Subcutaneous abdominal adipose tissue (tissue), 5 donors: Measurements from ENCODE around the gene SVIL.
A peak's percentile ranks its signal among the peaks of the same experiment; 100 is the strongest.

Experiments
- H3K27ac ChIP-seq: one replicate; pipeline ENCODE4 v1.7.0; 2013; ENCODE audit warnings: low read depth, mild to moderate bottlenecking, inconsistent platforms, low read length, moderate library complexity
- H3K27me3 ChIP-seq, 5 donors: one replicate each; pipeline ENCODE4 v1.7.0; 2013; ENCODE audit warnings: low read length in 5 of 5, inconsistent platforms in 1 of 5; ENCODE audit not compliant: control insufficient read depth in 5 of 5, insufficient read depth in 4 of 5
- H3K36me3 ChIP-seq, 5 donors: one replicate each; pipeline ENCODE4 v1.7.0; 2013; ENCODE audit warnings: low read length in 5 of 5; ENCODE audit not compliant: control insufficient read depth in 5 of 5, insufficient read depth in 5 of 5
- H3K4me1 ChIP-seq, 5 donors: one replicate each; pipeline ENCODE4 v1.7.0; 2013; ENCODE audit warnings: low read length in 5 of 5, mild to moderate bottlenecking in 3 of 5, moderate library complexity in 1 of 5; ENCODE audit not compliant: control insufficient read depth in 5 of 5, insufficient read depth in 5 of 5
- H3K4me3 ChIP-seq, 5 donors: one replicate each; pipeline ENCODE4 v1.7.0; 2013; ENCODE audit warnings: low read length in 5 of 5, low read depth in 1 of 5
- H3K9ac ChIP-seq, 5 donors: one replicate each; pipeline ENCODE4 v1.7.0; 2013; ENCODE audit warnings: low read length in 5 of 5, mild to moderate bottlenecking in 4 of 5, moderate library complexity in 3 of 5
- H3K9me3 ChIP-seq, 5 donors: one replicate each; pipeline ENCODE4 v1.7.0; 2013; ENCODE audit warnings: low read length in 5 of 5; ENCODE audit not compliant: control insufficient read depth in 5 of 5
- donor health status: healthy.
- donor health status: healthy.
- donor health status: healthy.
- donor health status: healthy.
- donor health status: healthy.

The SVIL gene

DNA sequence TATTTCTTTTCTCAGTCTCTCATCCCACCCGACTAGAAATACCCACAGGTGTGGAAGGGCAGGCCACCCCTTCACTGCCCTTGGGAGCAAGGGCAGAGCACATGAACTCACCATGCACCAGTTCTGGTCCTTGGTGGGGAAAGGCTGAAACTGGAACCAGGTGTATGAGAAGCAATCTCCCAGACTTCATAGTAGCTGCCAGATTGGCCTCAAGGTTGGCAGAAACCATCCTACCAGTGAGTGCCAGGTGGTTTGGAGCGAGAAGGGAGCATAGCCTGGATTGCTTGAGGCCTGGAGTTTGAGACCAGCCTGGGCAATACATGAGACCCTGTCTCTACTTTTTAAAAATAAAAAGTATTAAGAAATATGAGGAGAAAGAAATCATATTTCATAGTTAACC, 207.1 kb downstream of the SVIL start:
- H3K36me3 ChIP-seq, result peaks cover 12 to 21% (median 16%) of the 10 kb centered on the region in 5 donors
- no peaks in the 10 kb centered on the region for H3K9me3 ChIP-seq
- no peak overlapping the region for H3K9ac ChIP-seq
- peaks cover 0 to under 1% (median 0%) of the 10 kb centered on the region in 5 donors for H3K4me1 ChIP-seq
- no peak overlapping the region for H3K27ac ChIP-seq
- H3K4me3 ChIP-seq, result no peak overlapping the region
- H3K27me3 ChIP-seq, result no peaks in the 10 kb centered on the region

DNA sequence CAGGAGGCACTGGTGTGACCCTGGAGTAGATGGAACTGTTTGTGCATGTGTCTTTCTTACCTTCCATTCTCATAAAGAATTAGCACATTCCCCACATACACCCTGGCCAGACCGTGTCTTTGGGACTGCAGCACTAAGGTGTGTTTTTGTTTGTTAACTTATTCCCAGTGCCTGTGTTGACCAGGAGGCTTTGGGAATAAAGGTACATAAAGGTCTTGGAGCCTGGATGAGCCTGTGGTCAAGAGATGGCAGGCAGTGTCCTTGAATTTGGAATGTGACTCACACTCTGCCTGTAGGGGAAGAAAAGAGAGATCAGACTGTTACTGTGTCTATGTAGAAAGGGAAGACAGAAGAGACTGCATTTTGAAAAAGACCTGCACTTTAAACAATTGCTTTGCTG, 208.4 kb downstream of the SVIL start:
- Histone ChIP-seq H3K4me3 (no peak overlapping the region), H3K9ac (no peak overlapping the region), H3K4me1 (peaks cover 0 to 4% (median 0%) of the 10 kb centered on the region in 5 donors), H3K36me3 (peaks cover 19 to 32% (median 23%) of the 10 kb centered on the region in 5 donors), H3K27me3 (no peaks in the 10 kb centered on the region), H3K9me3 (no peaks in the 10 kb centered on the region), H3K27ac (no peak overlapping the region)

DNA sequence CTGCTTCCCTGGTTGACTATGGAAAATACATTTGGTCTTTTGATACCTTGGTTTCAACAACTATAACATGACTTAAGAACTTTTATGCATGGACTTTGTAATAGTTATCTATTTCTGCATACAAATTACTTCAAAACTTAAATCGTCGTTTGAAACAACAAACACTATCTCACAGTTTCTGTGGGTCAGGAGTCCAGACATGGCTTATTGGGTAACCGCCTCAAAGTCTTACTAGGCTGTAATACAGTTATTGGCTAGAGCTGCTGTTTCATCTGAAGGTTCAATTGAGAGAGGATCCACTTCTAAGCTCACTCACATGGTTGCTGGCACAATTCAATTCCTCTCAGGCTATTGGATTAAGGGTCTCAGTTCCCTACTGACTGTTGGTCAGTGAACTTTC, 210.8 kb downstream of the SVIL start:
- Histone ChIP-seq H3K27ac (no peak overlapping the region), H3K27me3 (no peaks in the 10 kb centered on the region), H3K4me3 (no peak overlapping the region), H3K4me1 (peaks cover 0 to 4% (median 0%) of the 10 kb centered on the region in 5 donors), H3K9me3 (no peaks in the 10 kb centered on the region), H3K9ac (no peak overlapping the region), H3K36me3 (peaks cover 20 to 46% (median 33%) of the 10 kb centered on the region in 5 donors)

DNA sequence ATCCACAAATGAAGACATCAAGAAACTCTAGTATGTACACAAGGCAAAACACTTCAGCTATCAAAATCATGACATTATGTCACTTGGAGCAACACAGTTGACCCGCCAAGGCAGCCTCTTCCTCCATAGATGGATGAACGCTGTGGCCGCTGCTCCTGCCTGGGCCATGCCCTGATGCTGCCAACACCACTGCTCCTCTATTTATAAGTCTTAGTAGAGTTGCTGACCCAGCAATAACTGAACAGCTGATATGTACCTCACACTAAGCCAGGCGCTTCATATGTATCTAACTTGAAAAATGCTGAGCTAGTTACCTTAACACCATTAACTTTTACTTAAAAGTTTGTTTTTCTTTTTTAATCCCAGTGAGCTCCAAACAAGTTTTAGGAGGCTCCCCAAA, 214.0 kb downstream of the SVIL start:
- Histone ChIP-seq H3K27ac (no peak overlapping the region), H3K4me3 (no peak overlapping the region), H3K9ac (no peak overlapping the region), H3K4me1 (peaks cover 0 to 4% (median 0%) of the 10 kb centered on the region in 5 donors), H3K36me3 (peaks cover 17 to 51% (median 28%) of the 10 kb centered on the region in 5 donors), H3K9me3 (no peaks in the 10 kb centered on the region), H3K27me3 (no peaks in the 10 kb centered on the region)

DNA sequence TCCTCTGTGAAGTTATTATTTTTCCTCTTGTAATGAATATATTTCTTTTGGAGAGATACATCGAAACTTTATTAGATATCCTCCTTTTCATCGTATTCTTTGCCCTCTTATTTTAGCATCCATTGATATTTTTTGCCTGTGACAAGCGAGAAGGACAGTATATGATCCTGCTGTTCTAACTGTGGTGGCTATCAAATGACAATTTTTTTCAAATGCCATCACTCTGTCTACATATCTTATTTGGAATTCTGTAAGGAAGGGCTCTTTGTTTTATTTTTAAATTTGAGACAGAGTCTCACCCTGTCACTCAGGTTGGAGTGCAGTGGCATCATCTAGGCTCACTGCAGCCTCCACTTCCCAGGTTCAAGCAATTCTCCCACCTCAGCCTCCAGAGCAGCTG, 217.4 kb downstream of the SVIL start:
- Histone ChIP-seq H3K36me3 (peaks cover 7 to 33% (median 23%) of the 10 kb centered on the region in 5 donors), H3K9ac (no peak overlapping the region), H3K4me1 (peaks cover 0 to 18% (median 11%) of the 10 kb centered on the region in 5 donors), H3K27me3 (no peaks in the 10 kb centered on the region), H3K4me3 (no peak overlapping the region), H3K27ac (no peak overlapping the region), H3K9me3 (no peaks in the 10 kb centered on the region)

DNA sequence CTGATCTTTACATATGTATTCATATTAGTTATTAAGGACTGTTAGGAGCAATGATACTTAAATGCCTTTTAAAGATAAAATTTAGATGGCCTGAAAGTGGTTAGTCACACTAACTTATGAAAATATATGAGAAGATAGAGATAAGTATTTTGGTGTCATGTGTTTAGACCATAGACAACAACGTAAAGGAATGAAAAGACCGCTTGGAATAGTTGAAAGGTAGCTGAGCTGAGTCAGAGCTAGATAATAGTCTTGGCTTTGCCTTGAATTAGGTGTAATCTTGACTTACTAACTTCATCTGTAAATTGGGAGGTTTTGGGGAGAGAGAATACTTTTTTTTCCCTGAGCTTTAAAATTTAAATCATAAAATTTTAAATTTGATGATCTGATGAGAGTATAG, 218.9 kb downstream of the SVIL start:
- peaks cover 5 to 19% (median 11%) of the 10 kb centered on the region in 5 donors for H3K36me3 ChIP-seq

DNA sequence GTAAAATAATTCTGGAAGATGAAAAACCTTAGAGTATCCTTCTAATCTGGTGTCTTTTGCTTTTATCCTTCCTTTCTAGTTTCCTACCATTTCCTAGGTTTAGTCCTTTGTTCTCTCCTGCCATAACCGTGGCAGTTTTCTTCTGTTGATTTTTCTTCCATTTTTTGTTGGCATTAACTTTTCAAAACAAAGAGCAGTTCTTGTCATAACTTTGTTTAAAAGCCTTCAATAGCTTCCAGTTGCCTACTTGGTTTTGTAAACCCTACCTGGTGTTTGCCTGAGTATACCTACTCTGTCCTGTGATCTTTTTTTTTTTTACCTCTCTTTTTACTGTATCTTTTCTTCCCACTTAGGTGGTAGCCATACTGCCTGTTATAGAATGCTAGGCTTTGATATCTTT, 220.3 kb downstream of the SVIL start:
- Histone ChIP-seq H3K9ac (peak overlapping the region in 1 of 5 donors; percentile 24), H3K4me1 (peaks cover 0 to 38% (median 26%) of the 10 kb centered on the region in 5 donors), H3K9me3 (no peaks in the 10 kb centered on the region), H3K27ac (no peak overlapping the region), H3K36me3 (peaks cover 0 to 12% (median 5%) of the 10 kb centered on the region in 5 donors), H3K4me3 (no peak overlapping the region), H3K27me3 (no peaks in the 10 kb centered on the region)

More for the DNA sequence above, 218.9 kb downstream of the SVIL start:
- Histone ChIP-seq H3K9ac (peak overlapping the region in 1 of 5 donors; percentile 16), H3K4me3 (no peak overlapping the region), H3K9me3 (no peaks in the 10 kb centered on the region), H3K27me3 (no peaks in the 10 kb centered on the region), H3K4me1 (peaks cover 0 to 32% (median 20%) of the 10 kb centered on the region in 5 donors), H3K27ac (no peak overlapping the region)

DNA sequence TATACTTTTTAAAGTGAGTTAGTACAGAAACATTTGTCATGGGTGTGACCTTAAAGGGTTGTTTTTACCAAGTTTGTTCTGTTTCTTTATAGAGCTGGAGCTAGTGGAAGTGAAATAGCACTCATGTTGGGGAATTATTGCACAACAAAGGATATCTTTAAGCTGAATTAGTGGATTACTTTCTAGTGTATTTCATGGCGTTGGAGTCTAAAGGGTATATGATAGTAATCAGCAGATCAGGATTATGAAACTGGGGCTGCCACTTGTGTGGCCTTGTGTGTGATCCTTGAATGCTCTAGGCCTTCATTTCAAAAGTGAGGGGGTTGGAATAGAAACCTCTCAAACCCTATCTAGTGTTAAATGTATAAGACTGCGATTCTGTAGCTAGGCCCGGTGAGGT, 222.3 kb downstream of the SVIL start:
- H3K9ac ChIP-seq, result peak overlapping the region in 4 of 5 donors; percentile 13 to 44 (median 31)
- H3K27me3 ChIP-seq, result no peaks in the 10 kb centered on the region
- peaks cover 0 to 45% (median 33%) of the 10 kb centered on the region in 5 donors for H3K4me1 ChIP-seq
- H3K9me3 ChIP-seq, result no peaks in the 10 kb centered on the region
- H3K4me3 ChIP-seq, result peak overlapping the region in 1 of 5 donors; percentile 40
- peak overlapping the region; percentile 82 for H3K27ac ChIP-seq
- H3K36me3 ChIP-seq, result peaks cover 0 to 7% (median 5%) of the 10 kb centered on the region in 5 donors

DNA sequence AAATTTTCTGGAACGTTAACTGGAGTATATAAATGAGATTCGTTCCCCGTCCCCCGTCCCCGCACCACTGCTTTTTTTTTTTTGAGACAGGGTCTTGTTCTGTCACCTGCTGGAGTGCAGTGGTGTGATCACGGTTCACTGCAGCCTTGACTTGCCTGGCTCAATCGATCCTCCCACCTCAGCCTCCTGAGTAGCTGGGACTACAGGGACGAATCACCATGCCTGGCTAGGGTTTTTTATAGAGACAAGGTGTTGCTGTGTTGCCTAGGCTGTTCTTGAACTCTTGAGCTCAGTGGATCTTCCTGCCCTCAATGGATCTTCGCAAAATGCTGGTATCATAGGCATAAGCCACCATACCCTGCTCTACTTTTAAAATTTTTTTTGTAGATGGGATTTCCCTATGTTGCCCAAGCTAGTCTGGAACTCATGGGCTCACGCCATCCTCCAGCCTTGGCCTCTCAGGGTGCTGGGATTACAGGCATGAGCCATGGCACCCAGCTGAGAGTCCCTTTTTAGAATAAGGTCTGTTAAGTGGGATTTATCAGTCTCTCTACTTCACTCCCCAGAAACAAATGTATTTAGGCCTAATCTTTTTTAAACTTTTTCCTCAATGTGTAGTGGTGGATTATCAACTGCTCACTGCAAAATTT, 223.0 kb downstream of the SVIL start:
- Histone ChIP-seq H3K9ac (peak overlapping the region in 3 of 5 donors; percentile 21 to 44 (median 41)), H3K4me3 (peak overlapping the region in 2 of 5 donors; percentile 11 to 31), H3K36me3 (peaks cover 0 to 5% (median under 1%) of the 10 kb centered on the region in 5 donors), H3K4me1 (peaks cover 0 to 45% (median 33%) of the 10 kb centered on the region in 5 donors), H3K27ac (peak overlapping the region; percentile 82), H3K9me3 (no peaks in the 10 kb centered on the region), H3K27me3 (no peaks in the 10 kb centered on the region)

DNA sequence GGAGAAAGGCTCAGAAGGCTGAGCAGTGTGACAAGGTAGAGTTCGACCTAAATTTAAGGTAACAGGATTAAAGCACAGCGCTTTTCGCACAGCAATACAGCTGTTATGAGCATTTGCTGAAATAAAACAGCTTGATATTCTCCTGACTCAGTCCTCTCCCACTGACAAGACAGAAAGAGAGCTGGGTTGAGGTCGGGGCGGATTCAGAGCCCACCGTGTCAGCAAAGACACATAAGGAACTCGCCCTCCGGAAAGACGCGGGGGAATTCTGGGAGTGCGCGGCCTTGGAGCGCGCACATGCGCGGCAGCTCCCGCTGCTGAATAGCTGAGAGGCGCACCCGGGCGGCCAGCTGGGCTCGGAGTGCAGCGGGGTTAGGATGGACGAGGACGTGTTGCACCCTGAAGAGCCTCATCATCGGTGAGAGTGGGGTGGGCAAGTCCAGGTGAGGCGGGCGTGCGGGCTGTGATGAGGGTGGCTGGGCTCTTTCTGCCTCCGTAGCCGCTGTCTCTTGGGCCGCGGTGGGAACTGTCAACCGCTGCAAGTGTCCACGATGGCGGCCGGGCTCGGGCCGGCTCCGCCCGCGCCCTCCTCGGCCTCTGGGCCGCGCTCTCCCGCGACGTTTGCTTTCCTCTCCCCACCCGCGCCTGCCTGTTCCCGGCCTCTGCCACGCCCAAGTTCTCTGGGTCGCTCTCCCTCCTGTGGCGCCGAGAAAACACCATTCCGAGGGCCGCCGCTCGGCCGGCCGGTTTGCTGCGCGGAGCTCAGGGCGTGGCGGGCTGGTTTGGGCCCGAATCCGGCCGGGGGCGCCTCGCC, 225.3 kb downstream of the SVIL start:
- Histone ChIP-seq H3K9me3 (no peaks in the 10 kb centered on the region), H3K36me3 (no peaks in the 10 kb centered on the region), H3K4me3 (peak overlapping the region; percentile 78 to 93 (median 88)), H3K27ac (peak overlapping the region; percentile 82), H3K27me3 (no peaks in the 10 kb centered on the region), H3K4me1 (peaks cover 0 to 42% (median 31%) of the 10 kb centered on the region in 5 donors), H3K9ac (peak overlapping the region; percentile 74 to 93 (median 84))
